Measurements from ENCODE around the gene SLC16A3. TPM values are rescaled to one million over a fixed set of nuclear protein-coding genes. Genes with fewer than 3 reads are reported as not detected.

SLC16A3 gene
- total and polyA plus RNA-seq, 2 of the 8 experiments (the other 6 are each of a cell fraction or from before 2014, with no cell fraction given): 3.8 to 8.7 TPM

DNA sequence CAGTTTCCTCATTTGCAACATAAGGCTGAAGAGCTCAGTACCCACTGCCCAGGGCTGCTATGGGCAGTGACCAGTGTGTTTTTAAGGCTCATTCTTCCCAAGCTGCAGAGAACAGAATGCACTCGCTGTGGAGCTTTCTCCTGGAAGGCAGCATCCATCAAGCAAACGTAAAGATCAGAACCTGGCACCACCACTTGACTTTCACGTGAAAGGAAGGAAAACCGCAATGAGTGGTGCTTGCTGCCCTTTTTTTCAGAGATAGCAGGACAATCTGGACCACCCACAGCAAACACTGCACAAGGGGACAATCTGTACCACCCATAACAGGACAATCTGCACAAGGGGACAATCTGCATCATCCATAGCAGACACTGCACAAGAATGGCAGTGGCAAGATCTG, 33.5 kb downstream of the SLC16A3 start:
- peaks cover 36 to 54% of the 10 kb centered on the region in 2 experiments for H4K20me1 ChIP-seq (replicated peaks in 1 of 2; ENCODE audit: control insufficient read depth in 1 of 2, insufficient read depth in 2 of 2, low read length in 2 of 2)
- H2BK120ac ChIP-seq (replicated peaks; ENCODE audit: low read depth, low read length): no peak overlapping the region
- no peaks in the 10 kb centered on the region for H3K23me2 ChIP-seq (ENCODE audit: low read depth, low read length)
- H2BK20ac ChIP-seq (ENCODE audit: low read length): no peak overlapping the region
- H3K4me2 ChIP-seq (ENCODE audit: insufficient read depth in 1 of 2, low read depth in 2 of 2, low read length in 2 of 2): no peak overlapping the region
- H3K9ac ChIP-seq (replicated peaks in 1 of 4; ENCODE audit: extremely low read depth in 1 of 4, low read depth in 3 of 4, low read length in 3 of 4): no peak overlapping the region
- H3K4me3 ChIP-seq (ENCODE audit: extremely low read depth in 1 of 4, insufficient read depth in 2 of 4, low read depth in 3 of 4, low read length in 4 of 4): no peak overlapping the region
- H3K4me1 ChIP-seq (replicated peaks in 1 of 4; ENCODE audit: control insufficient read depth in 3 of 4, insufficient read depth in 4 of 4, low read length in 3 of 4): no peaks in the 10 kb centered on the region
- H2AK5ac ChIP-seq (ENCODE audit: low read depth, low read length): no peak overlapping the region
- TF ChIP-seq TAF7 (optimal IDR thresholded peaks at IDR 0.05; ENCODE audit: borderline replicate concordance, low read depth, low read length) (no peak), POLR2A (IDR thresholded peaks at IDR 0.05; ENCODE audit: control extremely low read depth in 1 of 2, low read depth in 2 of 2, low read length in 2 of 2) (no peak), RBBP5 (IDR thresholded peaks at IDR 0.05; ENCODE audit: borderline replicate concordance, low read depth, low read length) (no peak), CBX5 (IDR thresholded peaks at IDR 0.05; ENCODE audit: low read depth, low read length) (no peak), E2F6 (IDR thresholded peaks at IDR 0.05) (no peak), JUND (IDR thresholded peaks at IDR 0.05; ENCODE audit: low read length) (no peak)
- TF ChIP-seq, protein P1, sequence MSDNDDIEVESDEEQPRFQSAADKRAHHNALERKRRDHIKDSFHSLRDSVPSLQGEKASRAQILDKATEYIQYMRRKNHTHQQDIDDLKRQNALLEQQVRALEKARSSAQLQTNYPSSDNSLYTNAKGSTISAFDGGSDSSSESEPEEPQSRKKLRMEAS (IDR thresholded peaks at IDR 0.05): no peak
- H2BK15ac ChIP-seq (ENCODE audit: low read length): no peak overlapping the region
- no peak overlapping the region for H3K4ac ChIP-seq (replicated peaks; ENCODE audit: insufficient read length, low read depth, low read length)
- no peak overlapping the region for H2BK12ac ChIP-seq (ENCODE audit: low read depth, low read length)
- H3K79me2 ChIP-seq (ENCODE audit: control insufficient read depth in 1 of 2, insufficient read depth in 2 of 2, low read length in 2 of 2): peaks cover 11 to 89% of the 10 kb centered on the region in 2 experiments; a peak in 3 of 4 replicates
- no peak overlapping the region for H2BK5ac ChIP-seq (ENCODE audit: low read depth, low read length)
- H4K8ac ChIP-seq (ENCODE audit: extremely low read depth, insufficient read depth, low read length): no peak overlapping the region
- no peak overlapping the region for H3K23ac ChIP-seq (ENCODE audit: insufficient read length)
- H4K91ac ChIP-seq (replicated peaks; ENCODE audit: insufficient read length, low read length): no peak overlapping the region
- H3K56ac ChIP-seq (replicated peaks; ENCODE audit: insufficient read length, low read depth, low read length): no peak overlapping the region
- CTCF ChIA-PET (ENCODE audit: partially characterized antibody): interaction anchor here (0.5 to 1.5 kb wide), 3 partner anchors 54 to 292 kb away, joined by 3 to 4 read pairs (median 3); no protein-coding TSS in a partner anchor
- DNase-seq (ENCODE audit: low read depth in 1 of 2, low spot score in 2 of 2) (no peak), FAIRE-seq (no peak)
- H3K27ac ChIP-seq (ENCODE audit: low read depth, low read length): no peak overlapping the region
- peaks cover 38% of the 10 kb centered on the region for H3K79me1 ChIP-seq (ENCODE audit: low read depth, low read length)
- WGBS, 2 experiments (ENCODE audit: extremely low coverage in 1 of 2, insufficient coverage in 1 of 2, insufficient read length in 1 of 2, insufficient replicate concordance in 2 of 2, low coverage in 1 of 2, low lambda C conversion rate in 2 of 2, missing lambda C conversion rate in 1 of 2): 91% methylated on average over 4 of the region's 4 CpGs; no CpG with 5 or more reads in 1 of the 2 experiments
- no peak overlapping the region for H3K14ac ChIP-seq (ENCODE audit: insufficient read length)
- H2AFZ ChIP-seq (ENCODE audit: low read length): no peak overlapping the region
- H4K5ac ChIP-seq (ENCODE audit: insufficient read length, low read depth, low read length): no peak overlapping the region
- no peaks in the 10 kb centered on the region for H3K27me3 ChIP-seq (replicated peaks in 1 of 4; ENCODE audit: control insufficient read depth in 3 of 4, extremely low read depth in 1 of 4, insufficient read depth in 3 of 4, low read length in 3 of 4)
- H3K9me3 ChIP-seq (ENCODE audit: insufficient read depth in 2 of 2, low read depth in 1 of 2, low read length in 1 of 2): peaks cover 0 to 4% of the 10 kb centered on the region in 2 experiments; a peak in 1 of 4 replicates
- H3K36me3 ChIP-seq (ENCODE audit: control insufficient read depth in 2 of 4, insufficient read depth in 4 of 4, low read length in 3 of 4): peaks cover 35 to 89% (median 67%) of the 10 kb centered on the region in 4 experiments
- no peak overlapping the region for H3K18ac ChIP-seq (ENCODE audit: extremely low read depth, low read length)
- POLR2A ChIA-PET (ENCODE audit: partially characterized antibody): interaction anchor here (1.0 kb wide), 2 partner anchors 26 to 30 kb away, joined by 3 read pairs; no protein-coding TSS in a partner anchor

All from H1 (cell line).